Endothelial cell of umbilical vein (primary cell): ENCODE data around the gene KIF25. TPM values are rescaled to one million over a fixed set of nuclear protein-coding genes. Genes with fewer than 3 reads are reported as not detected.

Experiments
- BruUV-seq: library from RNA; stranded (reverse); fragments of 400-500 nt; replicated peaks from 2 replicates; lab custom pipeline; 2021; lab: Mats Ljungman, UMichigan
- CTCF ChIA-PET: fragments of 300-600, 350-600 bp; sonication (Branson Sonifier 250); formaldehyde crosslinking; loops from one replicate; lab custom pipeline; 2021; ENCODE audit warnings: antibody characterized with exemption, inconsistent platforms; lab: Charles Lee
- POLR2A ChIA-PET: fragments of 300-600, 350-600 bp; sonication (Branson Sonifier 250); formaldehyde crosslinking; loops from one replicate; lab custom pipeline; 2021; ENCODE audit warnings: antibody characterized with exemption, inconsistent platforms; lab: Charles Lee
- DNase-seq: peaks from one replicate; pipeline ENCODE4 v3.0.0-alpha.2; 2011; ENCODE audit warnings: low read depth, low spot score
- FAIRE-seq: peaks from 2 replicates; lab custom pipeline; 2011; peaks lifted over from hg19 to GRCh38; lab: Jason Lieb, UNC
- H2AFZ ChIP-seq: 2 replicates; pipeline ENCODE4 v1.6.0; 2012; ENCODE audit warnings: low read depth, low read length, control low read depth, inconsistent platforms
- H3K27ac ChIP-seq: 2 replicates; pipeline ENCODE4 v1.5.1; 2011; ENCODE audit warnings: low read depth, mild to moderate bottlenecking, control low read depth, low read length, moderate library complexity; ENCODE audit not compliant: insufficient read depth
- H3K27me3 ChIP-seq, 2 experiments: 2 replicates each; pipeline versions ENCODE4 v1.6.0 to v1.6.1; 2011; ENCODE audit warnings: low read length in 2 of 2, mixed read lengths in 1 of 2; ENCODE audit not compliant: control insufficient read depth in 2 of 2, insufficient read depth in 2 of 2
- H3K36me3 ChIP-seq, 2 experiments: 2 replicates in 1 of 2; 3 replicates in 1 of 2; pipeline ENCODE4 v1.5.1; 2011; ENCODE audit warnings: low read length in 2 of 2, mild to moderate bottlenecking in 1 of 2, moderate library complexity in 1 of 2; ENCODE audit not compliant: control insufficient read depth in 2 of 2, insufficient read depth in 2 of 2; ENCODE audit errors: extremely low read depth in 1 of 2
- H3K4me1 ChIP-seq: 3 replicates; pipeline ENCODE4 v1.5.1; 2011; ENCODE audit warnings: mild to moderate bottlenecking, low read length; ENCODE audit not compliant: control insufficient read depth, insufficient read depth; ENCODE audit errors: extremely low read depth
- H3K4me2 ChIP-seq: 2 replicates; pipeline ENCODE4 v1.6.1; 2011; ENCODE audit warnings: low read length, control low read depth, mixed read lengths; ENCODE audit not compliant: insufficient read depth
- H3K4me3 ChIP-seq, 3 experiments: fragments of 200-600 bp in 1 of 3; sonication (generic), shearing (Covaris generic) in 1 of 3; replicated peaks in 1 of 3; 2 replicates each; pipeline ENCODE4 v1.5.1; 2011 to 2016; ENCODE audit warnings: control low read depth in 3 of 3, low read length in 3 of 3, mild to moderate bottlenecking in 2 of 3, inconsistent platforms in 1 of 3, low read depth in 1 of 3, moderate library complexity in 1 of 3; ENCODE audit not compliant: insufficient read depth in 1 of 3
- H3K79me2 ChIP-seq: 2 replicates; pipeline ENCODE4 v1.6.0; 2012; ENCODE audit warnings: low read length, inconsistent platforms; ENCODE audit not compliant: control insufficient read depth, insufficient read depth
- H3K9ac ChIP-seq: replicated peaks from 2 replicates; pipeline ENCODE3; 2011; ENCODE audit warnings: low read length, control low read depth; ENCODE audit not compliant: insufficient read depth; ENCODE audit errors: extremely low read depth
- H3K9me1 ChIP-seq: replicated peaks from 3 replicates; pipeline ENCODE4 v1.6.0; 2011; ENCODE audit warnings: mild to moderate bottlenecking, low read length; ENCODE audit not compliant: control insufficient read depth, insufficient read depth; ENCODE audit errors: extremely low read depth
- H3K9me3 ChIP-seq: replicated peaks from 2 replicates; pipeline ENCODE4 v1.5.1; 2012; ENCODE audit warnings: low read length, inconsistent platforms; ENCODE audit not compliant: control insufficient read depth, insufficient read depth
- H4K20me1 ChIP-seq: replicated peaks from 2 replicates; pipeline ENCODE3; 2011; ENCODE audit warnings: mild to moderate bottlenecking, low read length; ENCODE audit not compliant: control insufficient read depth, insufficient read depth; ENCODE audit errors: extremely low read depth
- CTCF ChIP-seq, 2 donors: IDR thresholded peaks; 1 replicate in 1 of 2; 2 replicates in 1 of 2; pipeline ENCODE4 v1.5.1; 2011; ENCODE audit warnings: low read length in 2 of 2, mild to moderate bottlenecking in 2 of 2, moderate library complexity in 2 of 2, control low read depth in 1 of 2, inconsistent platforms in 1 of 2, low read depth in 1 of 2; ENCODE audit not compliant: insufficient read depth in 1 of 2; ENCODE audit errors: extremely low read depth in 1 of 2
- EZH2 ChIP-seq: IDR thresholded peaks from 2 replicates; pipeline ENCODE4 v1.6.1; 2012; ENCODE audit warnings: borderline replicate concordance, low read depth, mild to moderate bottlenecking, moderate library complexity, low read length, inconsistent platforms; ENCODE audit not compliant: severe bottlenecking
- FOS ChIP-seq: IDR thresholded peaks from 2 replicates; pipeline ENCODE4 v1.6.1; 2011; ENCODE audit warnings: mild to moderate bottlenecking, low read length, moderate library complexity, borderline replicate concordance; ENCODE audit not compliant: insufficient read depth
- JUN ChIP-seq: IDR thresholded peaks from 2 replicates; pipeline ENCODE4 v1.6.1; 2011; ENCODE audit warnings: borderline replicate concordance, low read depth; ENCODE audit not compliant: insufficient read length, insufficient read depth
- MAX ChIP-seq: IDR thresholded peaks from 2 replicates; pipeline ENCODE4 v1.6.1; 2011; ENCODE audit not compliant: insufficient read depth, insufficient read length
- MYC ChIP-seq: IDR thresholded peaks from one replicate; pipeline ENCODE4 v1.6.1; 2011; ENCODE audit warnings: mild to moderate bottlenecking, low read depth, low read length
- POLR2A ChIP-seq: IDR thresholded peaks from 2 replicates; pipeline ENCODE4 v1.6.1; 2012; ENCODE audit warnings: low read depth, mild to moderate bottlenecking, control low read depth, low read length
- POLR2AphosphoS5 ChIP-seq: IDR thresholded peaks from 2 replicates; pipeline ENCODE4 v1.6.1; 2012; ENCODE audit warnings: low read depth, mild to moderate bottlenecking, control low read depth, low read length, moderate library complexity; ENCODE audit not compliant: insufficient read depth
- dilution Hi-C: fragments of 300-500 bp; cut with MboI; formaldehyde crosslinking; loops from one replicate; pipeline ENCODE4 v1.15.0; 2019; ENCODE audit warnings: low sequenced_read_pairs; ENCODE audit not compliant: extremely low pct_ligation_motif_present
- intact Hi-C: fragments of 100-400 bp; cut with micrococcal nuclease; formaldehyde crosslinking; loops from one replicate; pipeline ENCODE4 v1.10.0; 2022
- polyA plus RNA-seq, 4 experiments: library from polyadenylated mRNA; depleted of rRNA in 3 of 4; stranded (reverse) in 3 of 4; unstranded in 1 of 4; fragments of >200 nt; gene quantifications; 2 replicates each; pipeline versions ENCODE4 v1.2.1 to v1.2.3, GENCODE V29; 2011 to 2012; ENCODE audit warnings: missing spikeins in 1 of 4
- total RNA-seq: library from RNA; stranded (reverse); gene quantifications from 2 replicates; pipeline ENCODE4 v1.2.3, GENCODE V29; 2021

The KIF25 gene
- total and polyA plus RNA-seq, 2 donors (not counting 3 experiments of a cell fraction or from before 2014, with no cell fraction given), result not detected

GRCh38 chr6:168049706-168050224 is 52.3 kb downstream of the KIF25 start:
- Histone ChIP-seq H3K9me3 (no peaks in the 10 kb centered on the region), H3K4me1 (no peaks in the 10 kb centered on the region), H3K9me1 (no peaks in the 10 kb centered on the region), H3K36me3 (no peaks in the 10 kb centered on the region), H3K9ac (no peak overlapping the region), H3K27me3 (no peaks in the 10 kb centered on the region), H3K79me2 (no peaks in the 10 kb centered on the region), H4K20me1 (no peaks in the 10 kb centered on the region), H3K27ac (no peak overlapping the region), H3K4me3 (no peak overlapping the region), H2AFZ (no peak overlapping the region), H3K4me2 (no peak overlapping the region)
- dilution Hi-C loops (no loop called here), intact Hi-C loops (loop anchor here (5.0 kb wide), 1 partner anchor 83 kb away; no protein-coding TSS in a partner anchor)
- ChIA-PET CTCF (no interaction called here), POLR2A (no interaction called here)
- DNase-seq (no peak), FAIRE-seq (no peak)
- BruUV-seq, result no TSS peak
- TF ChIP-seq CTCF (IDR thresholded peaks at IDR 0.05; ENCODE audit: extremely low read depth in 1 of 2, insufficient read depth in 1 of 2, low read depth in 1 of 2, low read length in 2 of 2), result no peak
- TF ChIP-seq JUN, result no peak
- no peak for TF ChIP-seq MAX
- TF ChIP-seq EZH2, result no peak
- no peak for TF ChIP-seq POLR2AphosphoS5
- TF ChIP-seq FOS, result no peak
- TF ChIP-seq POLR2A, result no peak
- no peak for TF ChIP-seq MYC
